Epithelial cell of esophagus (primary cell): Measurements from ENCODE around the gene KCTD7.
"Not testable (repeated sequence)": the region's sequence is repeated elsewhere in the genome, so short reads cannot be mapped to it uniquely, and the experiment has no call there.

ENCODE experiments used
- DNase-seq: peaks from one replicate; pipeline ENCODE4 v3.0.0; 2010; ENCODE audit warnings: low read depth
- H3K4me3 ChIP-seq: 2 replicates; pipeline ENCODE4 v1.5.1; 2011; ENCODE audit warnings: mild to moderate bottlenecking, low read length, control low read depth
- CTCF ChIP-seq: IDR thresholded peaks from 2 replicates; pipeline ENCODE4 v1.5.1; 2011; ENCODE audit warnings: low read depth, mild to moderate bottlenecking, low read length, control low read depth, inconsistent platforms; ENCODE audit not compliant: insufficient read depth; ENCODE audit errors: missing control alignments

The KCTD7 gene

GRCh38 chr7:66591799-66592596, 36.7 kb upstream of the KCTD7 start:
- H3K4me3 ChIP-seq: peak overlapping the region; percentile 88
- DNase-seq: peak; percentile 95
- TF ChIP-seq CTCF: no peak

- DNase-seq: not testable (repeated sequence)
- peak overlapping the region; percentile 88 for H3K4me3 ChIP-seq
Measured at GRCh38 chr7:66592597-66593146, 36.0 kb upstream of the KCTD7 start.

- DNase-seq, H3K4me3 ChIP-seq: not testable (repeated sequence)
Measured at GRCh38 chr7:66594082-66594481, 34.6 kb upstream of the KCTD7 start.

GRCh38 chr7:66597461-66597860, 31.2 kb upstream of the KCTD7 start:
- no peak overlapping the region for H3K4me3 ChIP-seq
- DNase-seq: no peak
- TF ChIP-seq CTCF: no peak

- DNase-seq: peak; percentile 36
- no peak for TF ChIP-seq CTCF
- no peak overlapping the region for H3K4me3 ChIP-seq
Measured at GRCh38 chr7:66602159-66602558, 26.5 kb upstream of the KCTD7 start.

GRCh38 chr7:66604198-66604597, 24.5 kb upstream of the KCTD7 start:
- no peak for DNase-seq
- no peak overlapping the region for H3K4me3 ChIP-seq
- TF ChIP-seq CTCF: no peak

- not testable (repeated sequence) for H3K4me3 ChIP-seq, DNase-seq
Measured at GRCh38 chr7:66606540-66607291, 22.0 kb upstream of the KCTD7 start.

GRCh38 chr7:66609176-66609575, 19.5 kb upstream of the KCTD7 start:
- DNase-seq: no peak

GRCh38 chr7:66614596-66614995, 14.1 kb upstream of the KCTD7 start:
- DNase-seq, H3K4me3 ChIP-seq: not testable (repeated sequence)

More at GRCh38 chr7:66609176-66609575, 19.5 kb upstream of the KCTD7 start:
- no peak overlapping the region for H3K4me3 ChIP-seq
- TF ChIP-seq CTCF: no peak
